Cardiac muscle cell (in vitro differentiated cells and primary cell): ENCODE results near the gene ATRAID. TPM values are rescaled to one million over a fixed set of nuclear protein-coding genes. Genes with fewer than 3 reads are reported as not detected.

ENCODE experiments used
- DNase-seq, 2 donors: peaks; one replicate each; pipeline versions ENCODE4 v3.0.0 to v3.0.0-alpha.2; 2010 to 2017; ENCODE audit warnings: low read depth in 1 of 2, low spot score in 1 of 2
- H3K27ac ChIP-seq: fragments of 200-600 bp; sonication (generic); 2 replicates; pipeline ENCODE4 v1.5.1; 2016
- H3K27me3 ChIP-seq: fragments of 200-600 bp; sonication (generic); 2 replicates; pipeline ENCODE4 v1.6.0; 2016; ENCODE audit warnings: control low read depth
- H3K36me3 ChIP-seq: fragments of 200-600 bp; sonication (generic); 2 replicates; pipeline ENCODE4 v1.5.1; 2016; ENCODE audit warnings: control low read depth
- H3K4me1 ChIP-seq: fragments of 200-600 bp; sonication (generic); 2 replicates; pipeline ENCODE4 v1.8.1; 2017; ENCODE audit warnings: low read depth, mild to moderate bottlenecking, mixed run types
- H3K4me3 ChIP-seq: fragments of 200-600 bp; sonication (generic); 2 replicates; pipeline ENCODE4 v1.5.1; 2016; ENCODE audit warnings: mild to moderate bottlenecking
- H3K9me3 ChIP-seq: fragments of 200-600 bp; sonication (generic); 2 replicates; pipeline ENCODE4 v1.5.1; 2017; ENCODE audit warnings: low read depth, mild to moderate bottlenecking, control low read depth
- CTCF ChIP-seq: IDR thresholded peaks from 2 replicates; pipeline ENCODE4 v1.5.1; 2012; ENCODE audit warnings: low read depth, mild to moderate bottlenecking, low read length
- polyA plus RNA-seq: library from polyadenylated mRNA; unstranded; fragments of >200 nt; fragmentation: Nextera tagmentation; extraction: Ambion mirVana; gene quantifications from 2 replicates; pipeline ENCODE4 v1.2.1, GENCODE V29; 2016
- total RNA-seq: library from RNA; depleted of rRNA; stranded (reverse); fragments of >200 nt; gene quantifications from 2 replicates; pipeline ENCODE4 v1.2.3, GENCODE V29; 2016

Gene ATRAID
- total and polyA plus RNA-seq, 2 experiments from 2014 or later, result 177 to 290 TPM

GRCh38 chr2:27264253-27264752, 52.5 kb downstream of the ATRAID start:
- H3K27me3 ChIP-seq, result peaks cover 4% of the 10 kb centered on the region
- H3K27ac ChIP-seq, result peak overlapping the region; percentile 7
- H3K36me3 ChIP-seq, result no peaks in the 10 kb centered on the region
- no peaks in the 10 kb centered on the region for H3K9me3 ChIP-seq
- peak in 1 of 2 donors; percentile 42 for DNase-seq
- H3K4me1 ChIP-seq, result peaks cover 26% of the 10 kb centered on the region
- no peak for TF ChIP-seq CTCF
- peak overlapping the region; percentile 92 for H3K4me3 ChIP-seq

- Histone ChIP-seq H3K27ac (peak overlapping the region; percentile 7), H3K9me3 (no peaks in the 10 kb centered on the region), H3K27me3 (peaks cover 4% of the 10 kb centered on the region), H3K4me3 (peak overlapping the region; percentile 92), H3K4me1 (peaks cover 27% of the 10 kb centered on the region), H3K36me3 (no peaks in the 10 kb centered on the region)
- TF ChIP-seq CTCF, result peak; percentile 62
- DNase-seq, result peak; percentile 55 to 90
Measured at GRCh38 chr2:27264753-27265535, 53.1 kb downstream of the ATRAID start.

- DNase-seq, result no peak
- Histone ChIP-seq H3K27ac (no peak overlapping the region), H3K36me3 (no peaks in the 10 kb centered on the region), H3K4me3 (no peak overlapping the region), H3K27me3 (peaks cover 4% of the 10 kb centered on the region), H3K4me1 (peaks cover 29% of the 10 kb centered on the region), H3K9me3 (no peaks in the 10 kb centered on the region)
- no peak for TF ChIP-seq CTCF
Measured at GRCh38 chr2:27265536-27265870, 53.7 kb downstream of the ATRAID start.

Other genes starting within 250 kb of the ATRAID start
- 75.9 and 143 TPM in 2 replicates for gene MAPRE3, start 241.4 kb upstream of the ATRAID start, total RNA-seq
- gene MAPRE3, start 241.4 kb upstream of the ATRAID start, polyA plus RNA-seq, result 212 TPM in 2 replicates
- 38.9 and 48.5 TPM in 2 replicates for gene TMEM214, start 179.1 kb upstream of the ATRAID start, total RNA-seq
- gene TMEM214, start 179.1 kb upstream of the ATRAID start, polyA plus RNA-seq, result 46.9 and 66.3 TPM in 2 replicates
- gene AGBL5, start 160.4 kb upstream of the ATRAID start, total RNA-seq, result 52.0 and 52.5 TPM in 2 replicates
- 67.0 and 77.7 TPM in 2 replicates for gene AGBL5, start 160.4 kb upstream of the ATRAID start, polyA plus RNA-seq
- gene OST4, start 140.4 kb upstream of the ATRAID start, total RNA-seq, result 289 and 303 TPM in 2 replicates
- gene OST4, start 140.4 kb upstream of the ATRAID start, polyA plus RNA-seq, result 768 and 779 TPM in 2 replicates
- gene EMILIN1, start 133.4 kb upstream of the ATRAID start, total RNA-seq, result 18.5 and 20.2 TPM in 2 replicates
- 12.2 and 15.6 TPM in 2 replicates for gene EMILIN1, start 133.4 kb upstream of the ATRAID start, polyA plus RNA-seq
- 9.0 and 9.6 TPM in 2 replicates for gene KHK, start 125.3 kb upstream of the ATRAID start, total RNA-seq
- gene KHK, start 125.3 kb upstream of the ATRAID start, polyA plus RNA-seq, result 12.9 and 19.2 TPM in 2 replicates
- gene CGREF1, start 92.9 kb upstream of the ATRAID start, total RNA-seq, result 0.48 and 1.8 TPM in 2 replicates
- 0.55 and 0.99 TPM in 2 replicates for gene CGREF1, start 92.9 kb upstream of the ATRAID start, polyA plus RNA-seq
- 0.27 and 0.56 TPM in 2 replicates for gene ABHD1, start 88.2 kb upstream of the ATRAID start, total RNA-seq
- 2.0 and 3.2 TPM in 2 replicates for gene ABHD1, start 88.2 kb upstream of the ATRAID start, polyA plus RNA-seq
- gene PREB, start 77.4 kb upstream of the ATRAID start, total RNA-seq, result 109 and 112 TPM in 2 replicates
- 91.0 and 130 TPM in 2 replicates for gene PREB, start 77.4 kb upstream of the ATRAID start, polyA plus RNA-seq
- gene PRR30, start 72.6 kb upstream of the ATRAID start, total RNA-seq, result not detected in 2 replicates
- gene PRR30, start 72.6 kb upstream of the ATRAID start, polyA plus RNA-seq, result not detected in 2 replicates
- not detected in 2 replicates for gene TCF23, start 63.0 kb upstream of the ATRAID start, total RNA-seq
- not detected in 2 replicates for gene TCF23, start 63.0 kb upstream of the ATRAID start, polyA plus RNA-seq
- 28.4 and 42.9 TPM in 2 replicates for gene SLC5A6, start 227 bp downstream of the ATRAID start, total RNA-seq
- gene SLC5A6, start 227 bp downstream of the ATRAID start, polyA plus RNA-seq, result 34.4 and 40.8 TPM in 2 replicates
- 31.1 and 51.7 TPM in 2 replicates for gene CAD, start 5.3 kb downstream of the ATRAID start, total RNA-seq
- gene CAD, start 5.3 kb downstream of the ATRAID start, polyA plus RNA-seq, result 30.1 and 31.0 TPM in 2 replicates
- 75.1 and 84.7 TPM in 2 replicates for gene SLC30A3, start 51.0 kb downstream of the ATRAID start, total RNA-seq
- gene SLC30A3, start 51.0 kb downstream of the ATRAID start, polyA plus RNA-seq, result 111 and 139 TPM in 2 replicates
- 3.6 and 14.1 TPM in 2 replicates for gene DNAJC5G, start 63.4 kb downstream of the ATRAID start, total RNA-seq
- 4.4 and 7.5 TPM in 2 replicates for gene DNAJC5G, start 63.4 kb downstream of the ATRAID start, polyA plus RNA-seq
- gene TRIM54, start 70.4 kb downstream of the ATRAID start, total RNA-seq, result 53.1 and 65.9 TPM in 2 replicates
- gene TRIM54, start 70.4 kb downstream of the ATRAID start, polyA plus RNA-seq, result 41.6 and 46.7 TPM in 2 replicates
- gene UCN, start 96.4 kb downstream of the ATRAID start, total RNA-seq, result 6.6 and 14.8 TPM in 2 replicates
- gene UCN, start 96.4 kb downstream of the ATRAID start, polyA plus RNA-seq, result 3.2 and 5.8 TPM in 2 replicates
- 56.3 and 88.7 TPM in 2 replicates for gene MPV17, start 111.1 kb downstream of the ATRAID start, total RNA-seq
- gene MPV17, start 111.1 kb downstream of the ATRAID start, polyA plus RNA-seq, result 70.8 and 90.5 TPM in 2 replicates
- 35.1 and 38.2 TPM in 2 replicates for gene GTF3C2, start 144.7 kb downstream of the ATRAID start, total RNA-seq
- gene GTF3C2, start 144.7 kb downstream of the ATRAID start, polyA plus RNA-seq, result 47.7 and 56.8 TPM in 2 replicates
- 30.5 and 41.5 TPM in 2 replicates for gene EIF2B4, start 158.3 kb downstream of the ATRAID start, total RNA-seq
- 93.9 and 94.9 TPM in 2 replicates for gene EIF2B4, start 158.3 kb downstream of the ATRAID start, polyA plus RNA-seq
- 91.9 and 141 TPM in 2 replicates for gene SNX17, start 158.6 kb downstream of the ATRAID start, total RNA-seq
- gene SNX17, start 158.6 kb downstream of the ATRAID start, polyA plus RNA-seq, result 130 and 135 TPM in 2 replicates
- 29.7 and 31.7 TPM in 2 replicates for gene ZNF513, start 168.7 kb downstream of the ATRAID start, total RNA-seq
- gene ZNF513, start 168.7 kb downstream of the ATRAID start, polyA plus RNA-seq, result 32.2 and 35.8 TPM in 2 replicates
- 96.2 and 101 TPM in 2 replicates for gene PPM1G, start 197.6 kb downstream of the ATRAID start, total RNA-seq
- gene PPM1G, start 197.6 kb downstream of the ATRAID start, polyA plus RNA-seq, result 84.8 and 93.0 TPM in 2 replicates
- gene NRBP1, start 216.6 kb downstream of the ATRAID start, total RNA-seq, result 82.1 and 122 TPM in 2 replicates
- gene NRBP1, start 216.6 kb downstream of the ATRAID start, polyA plus RNA-seq, result 147 and 185 TPM in 2 replicates
- gene KRTCAP3, start 230.3 kb downstream of the ATRAID start, total RNA-seq, result 1.3 and 2.8 TPM in 2 replicates
- gene KRTCAP3, start 230.3 kb downstream of the ATRAID start, polyA plus RNA-seq, result 2.0 and 4.9 TPM in 2 replicates